H1 (cell line): ENCODE data around the gene COL4A4. TPM values are rescaled to one million over a fixed set of nuclear protein-coding genes. Genes with fewer than 3 reads are reported as not detected.

Experiments used
- CTCF ChIA-PET: fragments of 300-600 bp; sonication (Branson Sonifier 250); formaldehyde crosslinking; loops from one replicate; lab custom pipeline; 2021; ENCODE audit not compliant: partially characterized antibody; lab: Charles Lee
- POLR2A ChIA-PET: fragments of 300-600 bp; sonication (Branson Sonifier 250); formaldehyde crosslinking; loops from one replicate; lab custom pipeline; 2021; ENCODE audit warnings: inconsistent platforms; ENCODE audit not compliant: partially characterized antibody; lab: Charles Lee
- DNase-seq, 2 experiments: peaks; one replicate each; pipeline versions ENCODE4 v3.0.0 to v3.0.0-alpha.2; 2010 to 2022; ENCODE audit warnings: low spot score in 2 of 2, low read depth in 1 of 2, mixed read lengths in 1 of 2
- FAIRE-seq: peaks from 2 replicates; lab custom pipeline; 2011; peaks lifted over from hg19 to GRCh38; lab: Jason Lieb, UNC
- H2AFZ ChIP-seq: 2 replicates; pipeline ENCODE4 v1.8.1; 2012; ENCODE audit warnings: low read length, inconsistent platforms
- H2AK5ac ChIP-seq: 2 replicates; pipeline ENCODE4 v1.6.1; 2013; ENCODE audit warnings: low read depth, low read length
- H2BK120ac ChIP-seq: replicated peaks from 2 replicates; pipeline ENCODE3; 2013; ENCODE audit warnings: low read depth, low read length, inconsistent platforms
- H2BK12ac ChIP-seq: 2 replicates; pipeline ENCODE4 v1.6.1; 2013; ENCODE audit warnings: low read depth, low read length
- H2BK15ac ChIP-seq: 2 replicates; pipeline ENCODE4 v1.6.1; 2013; ENCODE audit warnings: low read length
- H2BK20ac ChIP-seq: 2 replicates; pipeline ENCODE4 v1.6.1; 2013; ENCODE audit warnings: low read length
- H2BK5ac ChIP-seq: 2 replicates; pipeline ENCODE4 v1.6.1; 2013; ENCODE audit warnings: low read depth, low read length
- H3K14ac ChIP-seq: 2 replicates; pipeline ENCODE4 v1.6.1; 2013; ENCODE audit warnings: inconsistent platforms; ENCODE audit not compliant: insufficient read length
- H3K18ac ChIP-seq: 2 replicates; pipeline ENCODE4 v1.6.1; 2013; ENCODE audit warnings: low read length; ENCODE audit errors: extremely low read depth
- H3K23ac ChIP-seq: 2 replicates; pipeline ENCODE4 v1.6.1; 2013; ENCODE audit warnings: inconsistent platforms; ENCODE audit not compliant: insufficient read length
- H3K23me2 ChIP-seq: 2 replicates; pipeline ENCODE4 v1.6.1; 2013; ENCODE audit warnings: low read depth, low read length
- H3K27ac ChIP-seq: 2 replicates; pipeline ENCODE4 v1.6.1; 2011; ENCODE audit warnings: low read depth, low read length, inconsistent platforms
- H3K27me3 ChIP-seq, 4 experiments: replicated peaks in 1 of 4; 1 replicate in 1 of 4; 2 replicates in 3 of 4; pipeline versions ENCODE4 v1.6.1 to v1.8.1; 2011 to 2013; ENCODE audit warnings: low read length in 3 of 4, mild to moderate bottlenecking in 3 of 4, inconsistent platforms in 2 of 4, mixed read lengths in 2 of 4, moderate library complexity in 1 of 4; ENCODE audit not compliant: control insufficient read depth in 3 of 4, insufficient read depth in 3 of 4; ENCODE audit errors: extremely low read depth in 1 of 4
- H3K36me3 ChIP-seq, 4 experiments: 2 replicates each; pipeline versions ENCODE4 v1.6.1 to v1.8.1; 2011 to 2013; ENCODE audit warnings: mild to moderate bottlenecking in 4 of 4, low read length in 3 of 4, moderate library complexity in 2 of 4, control low read depth in 1 of 4, inconsistent platforms in 1 of 4; ENCODE audit not compliant: insufficient read depth in 4 of 4, control insufficient read depth in 2 of 4
- H3K4ac ChIP-seq: replicated peaks from 2 replicates; pipeline ENCODE3; 2013; ENCODE audit warnings: low read length, low read depth, mixed read lengths, inconsistent platforms; ENCODE audit not compliant: insufficient read length
- H3K4me1 ChIP-seq, 4 experiments: replicated peaks in 1 of 4; 1 replicate in 1 of 4; 2 replicates in 3 of 4; pipeline versions ENCODE4 v1.6.1 to v1.8.1; 2011 to 2013; ENCODE audit warnings: low read length in 3 of 4, inconsistent platforms in 2 of 4, mixed read lengths in 1 of 4; ENCODE audit not compliant: insufficient read depth in 4 of 4, control insufficient read depth in 3 of 4
- H3K4me2 ChIP-seq, 2 experiments: 2 replicates each; pipeline versions ENCODE4 v1.6.1 to v1.8.1; 2011 to 2013; ENCODE audit warnings: low read depth in 2 of 2, low read length in 2 of 2, control low read depth in 1 of 2, inconsistent platforms in 1 of 2, mild to moderate bottlenecking in 1 of 2; ENCODE audit not compliant: insufficient read depth in 1 of 2
- H3K4me3 ChIP-seq, 4 experiments: fragments of 200-600, 300-600 bp in 1 of 4; sonication (generic), shearing (Covaris generic), sonication (Bioruptor Twin) in 1 of 4; 2 replicates each; pipeline versions ENCODE4 v1.5.1 to v1.8.1; 2011 to 2016; ENCODE audit warnings: low read length in 4 of 4, low read depth in 3 of 4, control low read depth in 2 of 4, inconsistent platforms in 2 of 4, mild to moderate bottlenecking in 2 of 4, mixed read lengths in 1 of 4, moderate library complexity in 1 of 4; ENCODE audit not compliant: insufficient read depth in 2 of 4; ENCODE audit errors: extremely low read depth in 1 of 4
- H3K56ac ChIP-seq: replicated peaks from 2 replicates; pipeline ENCODE3; 2013; ENCODE audit warnings: low read depth, mild to moderate bottlenecking, mixed read lengths, low read length, inconsistent platforms; ENCODE audit not compliant: insufficient read length
- H3K79me1 ChIP-seq: 2 replicates; pipeline ENCODE4 v1.6.1; 2013; ENCODE audit warnings: low read depth, low read length, control low read depth
- H3K79me2 ChIP-seq, 2 experiments: 2 replicates each; pipeline versions ENCODE4 v1.6.1 to v1.8.1; 2012 to 2013; ENCODE audit warnings: low read length in 2 of 2, mild to moderate bottlenecking in 2 of 2, inconsistent platforms in 1 of 2; ENCODE audit not compliant: insufficient read depth in 2 of 2, control insufficient read depth in 1 of 2
- H3K9ac ChIP-seq, 4 experiments: replicated peaks in 1 of 4; 1 replicate in 1 of 4; 2 replicates in 3 of 4; pipeline versions ENCODE4 v1.6.1 to v1.8.1; 2011 to 2013; ENCODE audit warnings: low read depth in 3 of 4, low read length in 3 of 4, control low read depth in 2 of 4, mild to moderate bottlenecking in 2 of 4, moderate library complexity in 2 of 4, inconsistent platforms in 1 of 4; ENCODE audit errors: extremely low read depth in 1 of 4
- H3K9me3 ChIP-seq, 2 experiments: 2 replicates each; pipeline versions ENCODE4 v1.6.1 to v1.8.1; 2012 to 2013; ENCODE audit warnings: mild to moderate bottlenecking in 2 of 2, moderate library complexity in 2 of 2, control low read depth in 1 of 2, inconsistent platforms in 1 of 2, low read depth in 1 of 2, low read length in 1 of 2, mixed read lengths in 1 of 2; ENCODE audit not compliant: insufficient read depth in 2 of 2
- H4K20me1 ChIP-seq, 2 experiments: replicated peaks in 1 of 2; 2 replicates each; pipeline versions ENCODE3 to v1.8.1; 2011 to 2013; ENCODE audit warnings: inconsistent platforms in 2 of 2, low read length in 2 of 2, mild to moderate bottlenecking in 1 of 2; ENCODE audit not compliant: insufficient read depth in 2 of 2, control insufficient read depth in 1 of 2
- H4K5ac ChIP-seq: 2 replicates; pipeline ENCODE4 v1.6.1; 2013; ENCODE audit warnings: low read length, low read depth, mixed read lengths, inconsistent platforms; ENCODE audit not compliant: insufficient read length
- H4K8ac ChIP-seq: 2 replicates; pipeline ENCODE4 v1.8.0; 2013; ENCODE audit warnings: mild to moderate bottlenecking, moderate library complexity, low read length, inconsistent platforms; ENCODE audit not compliant: insufficient read depth; ENCODE audit errors: extremely low read depth
- H4K91ac ChIP-seq: replicated peaks from 2 replicates; pipeline ENCODE3; 2013; ENCODE audit warnings: low read length, mixed read lengths, inconsistent platforms; ENCODE audit not compliant: insufficient read length
- CBX8 ChIP-seq: fragments of 300-800, 300-1000 bp; sonication (generic); IDR thresholded peaks from 2 replicates; pipeline ENCODE4 v1.7.1; 2016; ENCODE audit warnings: low read depth, low read length, borderline replicate concordance
- SIRT6 ChIP-seq: IDR thresholded peaks from one replicate; pipeline ENCODE4 v1.7.1; 2012; ENCODE audit warnings: low read length, inconsistent platforms
- WGBS, 2 experiments: shearing (Covaris generic) in 1 of 2; methylation state at CpG; one replicate each; pipeline versions ENCODE4 v1.1.6 to v1.1.7; 2013 to 2015; ENCODE audit warnings: low lambda C conversion rate in 2 of 2, mixed read lengths in 2 of 2, inconsistent platforms in 1 of 2, low coverage in 1 of 2, missing lambda C conversion rate in 1 of 2; ENCODE audit not compliant: insufficient replicate concordance in 2 of 2, insufficient coverage in 1 of 2, insufficient read length in 1 of 2; ENCODE audit errors: extremely low coverage in 1 of 2, missing lambda C conversion rate in 1 of 2; 5-methylcytosine and 5-hydroxymethylcytosine counted together
- polyA plus RNA-seq, 7 experiments: library from polyadenylated mRNA; depleted of rRNA in 3 of 7; stranded (reverse) in 5 of 7; unstranded in 2 of 7; fragments of >200 nt in 5 of 7; fragments of 200-250 nt in 2 of 7; gene quantifications; 1 replicate in 5 of 7; 2 replicates in 1 of 7; 4 replicates in 1 of 7; pipeline versions ENCODE4 v1.2.1 to v1.2.3, GENCODE V29; 2011 to 2013; ENCODE audit warnings: missing spikeins in 2 of 7, mixed read lengths in 2 of 7
- total RNA-seq: library from RNA; stranded (reverse); fragmentation: NEBNext Ultra II Directional; extraction: Animal tissue kit (Norgen Biotek cat#: 25700); gene quantifications from 2 replicates; pipeline ENCODE4 v1.2.1, GENCODE V29; 2021

COL4A4 gene
- total and polyA plus RNA-seq, 2 of the 8 experiments (the other 6 are each of a cell fraction or from before 2014, with no cell fraction given) = 0.33 to 1.7 TPM

DNA sequence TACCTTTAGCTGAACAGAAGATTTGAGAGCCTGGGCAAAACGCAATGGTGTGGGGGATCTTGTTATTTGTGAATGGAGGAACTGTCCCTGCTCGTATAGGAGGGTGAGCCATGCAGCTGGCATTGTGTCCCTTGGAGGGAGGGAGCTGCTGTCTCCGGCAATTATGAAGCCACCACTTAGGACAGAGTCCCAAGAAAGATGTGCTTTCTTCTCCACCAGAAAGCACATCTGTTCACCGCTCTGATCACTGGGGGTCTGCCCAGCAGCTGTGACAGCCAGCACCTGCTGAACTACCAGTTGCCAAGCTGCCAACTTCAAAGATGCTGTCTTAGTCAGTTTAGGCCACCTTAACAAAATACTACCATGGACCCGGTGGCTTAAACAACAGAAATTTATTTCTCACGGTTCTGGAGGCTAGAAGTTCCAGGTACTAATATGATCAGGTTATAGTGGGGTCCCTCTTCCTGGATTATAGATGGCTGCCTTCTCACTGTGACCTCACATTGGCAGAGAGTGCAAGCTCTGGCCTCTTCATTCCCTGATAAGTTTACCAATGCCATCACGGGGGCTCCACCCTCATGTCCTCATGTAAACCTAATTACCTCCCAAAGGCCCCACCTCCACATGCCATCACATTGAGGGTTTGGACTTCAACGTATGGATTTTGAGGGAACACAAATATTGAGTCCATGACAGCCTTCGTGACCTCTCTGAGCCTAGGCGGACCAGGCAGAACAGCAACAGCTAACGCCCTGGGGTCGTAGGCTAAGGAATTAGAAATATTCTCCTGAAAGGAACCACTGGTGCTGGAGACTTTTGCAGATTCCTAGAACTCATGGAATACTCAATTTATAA, 179.9 kb downstream of the COL4A4 start:
- Histone ChIP-seq H4K5ac (no peak overlapping the region), H3K23ac (no peak overlapping the region), H3K14ac (no peak overlapping the region), H2BK120ac (no peak overlapping the region), H3K23me2 (no peaks in the 10 kb centered on the region), H4K91ac (no peak overlapping the region), H4K20me1 (peaks cover 0 to 2% of the 10 kb centered on the region in 2 experiments), H2BK20ac (no peak overlapping the region), H3K27me3 (no peaks in the 10 kb centered on the region), H2BK5ac (peak overlapping the region; percentile 27; the same call in 1 of the 2 replicates), H3K4me1 (peaks cover 0 to 9% (median 0%) of the 10 kb centered on the region in 4 experiments; a peak in 1 of 7 replicates), H3K18ac (no peak overlapping the region), H2AFZ (no peak overlapping the region), H3K79me1 (no peaks in the 10 kb centered on the region), H3K4me3 (no peak overlapping the region), H3K56ac (no peak overlapping the region), H4K8ac (no peak overlapping the region; the same call in 1 of the 2 replicates), H2BK15ac (no peak overlapping the region), H3K9ac (0 out of 7 replicates have a peak overlapping the region, but pooled peaks of 1 of the 4 experiments have one; percentile 10), H2AK5ac (no peak overlapping the region), H3K9me3 (no peaks in the 10 kb centered on the region), H3K4ac (no peak overlapping the region), H3K79me2 (no peaks in the 10 kb centered on the region; a peak in 1 of 4 replicates), H2BK12ac (no peak overlapping the region; the same call in 1 of the 2 replicates), H3K4me2 (no peak overlapping the region), H3K27ac (no peak overlapping the region), H3K36me3 (no peaks in the 10 kb centered on the region; a peak in 1 of 8 replicates)
- DNase-seq = no peak
- ChIA-PET CTCF (interaction anchor here (0.8 to 5.5 kb wide), 9 partner anchors 10 to 186 kb away, joined by 3 to 33 read pairs (median 7); partner anchors contain the start of gene RHBDD1), POLR2A (no interaction called here)
- no peak for FAIRE-seq
- 87% methylated on average over 12 of the region's 12 CpGs; no CpG with 5 or more reads in 1 of the 2 experiments for WGBS, 2 experiments
- TF ChIP-seq CBX8 = no peak
- no peak for TF ChIP-seq SIRT6
